CD4-positive, alpha-beta T cell treated with Interleukin-1 beta for 1 hour (primary cell): ENCODE data around the gene IGSF8.

ENCODE experiments used
- DNase-seq, 2 donors: peaks; one replicate each; pipeline ENCODE4 v3.0.0-alpha.2; 2020 to 2022

Gene IGSF8

GRCh38 chr1:160103658-160104408, 5.4 kb upstream of the IGSF8 start:
- DNase-seq = no peak

GRCh38 chr1:160101717-160102522, 3.5 kb upstream of the IGSF8 start:
- DNase-seq = no peak

- DNase-seq = peak; percentile 84
Measured at GRCh38 chr1:160101037-160101716, 2.8 kb upstream of the IGSF8 start.

- DNase-seq = no peak
Measured at GRCh38 chr1:160099716-160100375, 1.4 kb upstream of the IGSF8 start.

GRCh38 chr1:160098852-160099561, 588 bp upstream of the IGSF8 start:
- DNase-seq = peak; percentile 97 to 98

GRCh38 chr1:160097151-160097910, 1.1 kb downstream of the IGSF8 start:
- no peak for DNase-seq

- peak in 1 of 2 donors; percentile 47 for DNase-seq
Measured at GRCh38 chr1:160096274-160097116, 1.9 kb downstream of the IGSF8 start.

- no peak for DNase-seq
Measured at GRCh38 chr1:160095382-160096105, 2.9 kb downstream of the IGSF8 start.

- DNase-seq = no peak
Measured at GRCh38 chr1:160094806-160095205, 3.6 kb downstream of the IGSF8 start.

GRCh38 chr1:160094291-160094625, 4.2 kb downstream of the IGSF8 start:
- DNase-seq = no peak

- no peak for DNase-seq
Measured at GRCh38 chr1:160093624-160094290, 4.7 kb downstream of the IGSF8 start.

GRCh38 chr1:160093069-160093395, 5.4 kb downstream of the IGSF8 start:
- DNase-seq = no peak

- no peak for DNase-seq
Measured at GRCh38 chr1:160092366-160093068, 5.9 kb downstream of the IGSF8 start.

GRCh38 chr1:160091666-160092223, 6.7 kb downstream of the IGSF8 start:
- DNase-seq = no peak

- no peak for DNase-seq
Measured at GRCh38 chr1:160090760-160091159, 7.7 kb downstream of the IGSF8 start.

GRCh38 chr1:160089883-160090282, 8.5 kb downstream of the IGSF8 start:
- no peak for DNase-seq

- no peak for DNase-seq
Measured at GRCh38 chr1:160087118-160087662, 11.2 kb downstream of the IGSF8 start.

- DNase-seq = no peak
Measured at GRCh38 chr1:160086456-160086892, 11.9 kb downstream of the IGSF8 start.
